IPS-15b (cell line): ENCODE data around the gene IQSEC3.
"Not testable (repeated sequence)": the region's sequence is repeated elsewhere in the genome, so short reads cannot be mapped to it uniquely, and the experiment has no call there.

Experiments
- H3K27me3 ChIP-seq: one replicate; pipeline ENCODE4 v1.6.1; 2013; ENCODE audit warnings: low read length; ENCODE audit not compliant: control insufficient read depth, insufficient read depth
- H3K36me3 ChIP-seq: one replicate; pipeline ENCODE4 v1.6.1; 2013; ENCODE audit warnings: low read length; ENCODE audit not compliant: control insufficient read depth, insufficient read depth
- H3K4me1 ChIP-seq: one replicate; pipeline ENCODE4 v1.6.1; 2013; ENCODE audit warnings: mild to moderate bottlenecking, low read length; ENCODE audit not compliant: control insufficient read depth, insufficient read depth
- H3K4me3 ChIP-seq: one replicate; pipeline ENCODE4 v1.5.1; 2013; ENCODE audit warnings: low read depth, low read length
- H3K9ac ChIP-seq: one replicate; pipeline ENCODE4 v1.6.1; 2013; ENCODE audit warnings: low read depth, mild to moderate bottlenecking, low read length
- H3K9me3 ChIP-seq: one replicate; pipeline ENCODE4 v1.6.1; 2013; ENCODE audit warnings: mild to moderate bottlenecking, low read length; ENCODE audit not compliant: control insufficient read depth, insufficient read depth

Gene IQSEC3

DNA sequence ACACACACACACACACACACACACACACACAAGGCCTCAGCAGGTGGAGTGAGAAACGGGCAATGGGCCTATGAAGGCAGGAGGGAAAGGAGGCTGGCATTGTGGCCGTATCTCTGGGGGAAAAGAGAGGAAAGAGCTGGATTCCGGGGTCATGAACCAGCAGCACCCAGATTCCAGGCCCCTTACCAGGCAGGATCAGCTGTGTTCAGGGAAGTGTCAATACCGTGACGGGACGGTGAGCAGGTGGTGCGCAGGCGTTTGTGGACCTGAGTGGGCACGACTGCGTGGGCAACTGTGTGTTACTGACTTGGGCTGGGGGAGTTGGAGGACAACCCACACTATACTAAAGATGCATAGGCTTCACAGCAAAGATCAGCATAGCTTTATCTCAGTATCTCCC is 9.5 kb downstream of the IQSEC3 start:
- not testable (repeated sequence) for H3K4me1 ChIP-seq, H3K9me3 ChIP-seq, H3K9ac ChIP-seq, H3K4me3 ChIP-seq, H3K36me3 ChIP-seq
- peaks cover 54% of the 10 kb centered on the region for H3K27me3 ChIP-seq

GRCh38 chr12:76551-76950 is 10.0 kb downstream of the IQSEC3 start:
- H3K4me1 ChIP-seq, H3K9ac ChIP-seq, H3K36me3 ChIP-seq, H3K4me3 ChIP-seq, H3K9me3 ChIP-seq: not testable (repeated sequence)
- peaks cover 54% of the 10 kb centered on the region for H3K27me3 ChIP-seq

GRCh38 chr12:77101-77719 is 10.6 kb downstream of the IQSEC3 start:
- not testable (repeated sequence) for H3K9ac ChIP-seq, H3K4me3 ChIP-seq, H3K9me3 ChIP-seq, H3K4me1 ChIP-seq, H3K36me3 ChIP-seq
- peaks cover 57% of the 10 kb centered on the region for H3K27me3 ChIP-seq

GRCh38 chr12:77769-78383 is 11.3 kb downstream of the IQSEC3 start:
- not testable (repeated sequence) for H3K4me1 ChIP-seq, H3K9ac ChIP-seq, H3K9me3 ChIP-seq, H3K36me3 ChIP-seq, H3K4me3 ChIP-seq
- peaks cover 62% of the 10 kb centered on the region for H3K27me3 ChIP-seq

GRCh38 chr12:78981-79380 is 12.4 kb downstream of the IQSEC3 start:
- Histone ChIP-seq H3K4me1 (no peaks in the 10 kb centered on the region), H3K9me3 (no peaks in the 10 kb centered on the region), H3K36me3 (no peaks in the 10 kb centered on the region), H3K27me3 (peaks cover 62% of the 10 kb centered on the region), H3K9ac (no peak overlapping the region), H3K4me3 (no peak overlapping the region)

DNA sequence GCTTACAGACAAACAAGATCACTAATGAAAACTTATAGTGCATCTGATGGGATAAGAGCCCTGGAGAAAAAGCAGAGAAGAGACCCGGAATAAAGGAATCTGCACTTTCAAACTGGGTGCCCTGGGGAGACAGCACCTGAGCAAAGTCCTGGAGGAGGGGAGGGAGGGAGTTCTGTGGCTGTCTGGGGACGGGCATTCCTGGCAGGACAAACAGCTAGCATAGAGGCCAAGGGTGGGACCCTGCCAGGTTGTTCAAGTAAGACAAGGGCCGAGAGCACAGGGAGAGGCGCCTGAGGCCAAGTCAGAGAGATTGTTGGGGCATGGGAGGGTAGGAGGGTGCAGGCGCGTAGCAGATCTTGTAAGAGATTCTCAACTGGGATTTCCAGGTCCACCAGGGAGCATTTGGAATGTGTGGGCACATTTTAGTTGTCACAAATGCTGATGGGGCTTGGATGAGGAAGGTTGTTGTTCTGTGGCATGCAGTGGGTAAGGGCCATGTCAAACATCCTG is 14.2 kb downstream of the IQSEC3 start:
- no peak overlapping the region for H3K4me3 ChIP-seq
- no peaks in the 10 kb centered on the region for H3K36me3 ChIP-seq
- H3K27me3 ChIP-seq = peaks cover 54% of the 10 kb centered on the region
- H3K4me1 ChIP-seq = no peaks in the 10 kb centered on the region
- H3K9me3 ChIP-seq = no peaks in the 10 kb centered on the region
- no peak overlapping the region for H3K9ac ChIP-seq

DNA sequence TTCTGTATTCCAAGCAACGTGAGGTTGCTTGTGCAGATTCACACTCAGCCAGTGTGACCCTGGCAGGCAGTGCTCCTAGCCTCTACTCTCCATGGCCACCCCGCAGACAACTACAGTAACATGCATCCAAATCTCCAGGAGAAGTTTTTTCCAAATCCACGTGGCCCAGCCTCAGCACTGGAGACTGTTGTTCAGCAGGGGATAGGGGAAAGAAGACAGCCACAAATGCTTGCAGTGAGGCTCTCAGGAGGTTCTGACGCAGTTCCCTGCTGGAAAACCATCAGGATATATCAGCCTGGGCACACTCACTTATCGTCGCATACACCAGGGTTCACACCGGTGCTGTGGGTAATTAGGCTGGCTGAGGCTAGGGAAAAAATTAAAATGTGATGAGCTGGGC is 16.2 kb downstream of the IQSEC3 start:
- Histone ChIP-seq H3K9ac (no peak overlapping the region), H3K36me3 (no peaks in the 10 kb centered on the region), H3K4me3 (no peak overlapping the region), H3K9me3 (no peaks in the 10 kb centered on the region), H3K27me3 (peaks cover 40% of the 10 kb centered on the region), H3K4me1 (no peaks in the 10 kb centered on the region)

GRCh38 chr12:84056-84455 is 17.5 kb downstream of the IQSEC3 start:
- Histone ChIP-seq H3K36me3 (no peaks in the 10 kb centered on the region), H3K9ac (no peak overlapping the region), H3K27me3 (peaks cover 31% of the 10 kb centered on the region)

GRCh38 chr12:85191-85666 is 18.7 kb downstream of the IQSEC3 start:
- no peaks in the 10 kb centered on the region for H3K4me1 ChIP-seq
- H3K9me3 ChIP-seq = peaks cover 5% of the 10 kb centered on the region
- H3K4me3 ChIP-seq = no peak overlapping the region
- H3K27me3 ChIP-seq = peaks cover 23% of the 10 kb centered on the region
- H3K36me3 ChIP-seq = no peaks in the 10 kb centered on the region
- no peak overlapping the region for H3K9ac ChIP-seq

More at GRCh38 chr12:84056-84455, 17.5 kb downstream of the IQSEC3 start:
- Histone ChIP-seq H3K4me1 (no peaks in the 10 kb centered on the region), H3K4me3 (no peak overlapping the region), H3K9me3 (no peaks in the 10 kb centered on the region)

GRCh38 chr12:87315-87714 is 20.7 kb downstream of the IQSEC3 start:
- Histone ChIP-seq H3K36me3 (no peaks in the 10 kb centered on the region), H3K4me3 (no peak overlapping the region), H3K4me1 (no peaks in the 10 kb centered on the region), H3K27me3 (peaks cover 5% of the 10 kb centered on the region), H3K9ac (no peak overlapping the region), H3K9me3 (peaks cover 5% of the 10 kb centered on the region)

- no peak overlapping the region for H3K4me3 ChIP-seq
- no peak overlapping the region for H3K9ac ChIP-seq
- H3K9me3 ChIP-seq = peaks cover 5% of the 10 kb centered on the region
- no peaks in the 10 kb centered on the region for H3K4me1 ChIP-seq
- peaks cover 2% of the 10 kb centered on the region for H3K27me3 ChIP-seq
- no peaks in the 10 kb centered on the region for H3K36me3 ChIP-seq
Measured at GRCh38 chr12:87856-88255, 21.3 kb downstream of the IQSEC3 start.

DNA sequence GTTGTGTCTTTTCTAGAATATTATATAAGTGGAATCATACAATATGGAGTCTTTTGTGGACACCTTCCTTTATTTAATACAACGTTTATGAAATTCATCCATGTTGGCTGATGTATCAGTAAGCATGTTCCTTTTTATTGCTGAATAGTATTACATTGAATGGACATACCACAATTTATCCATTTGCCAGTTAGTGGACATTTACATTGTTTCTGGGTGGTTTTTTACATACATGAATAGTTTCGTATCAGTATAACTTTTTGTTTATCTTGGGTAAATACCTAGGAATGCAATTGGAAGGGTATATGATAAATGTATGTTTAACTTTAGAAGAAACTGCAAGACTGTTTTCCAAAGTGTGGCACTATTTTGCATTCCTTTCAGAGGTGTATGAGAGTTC is 23.1 kb downstream of the IQSEC3 start:
- H3K36me3 ChIP-seq = no peaks in the 10 kb centered on the region

More for the DNA sequence above, 23.1 kb downstream of the IQSEC3 start:
- Histone ChIP-seq H3K27me3 (peaks cover 2% of the 10 kb centered on the region), H3K4me1 (no peaks in the 10 kb centered on the region), H3K9ac (no peak overlapping the region), H3K4me3 (no peak overlapping the region), H3K9me3 (peaks cover 5% of the 10 kb centered on the region)
